ENCODE results near the gene GLYATL3. TPM values are rescaled to one million over a fixed set of nuclear protein-coding genes. Genes with fewer than 3 reads are reported as not detected.

The GLYATL3 gene
- total RNA-seq, 1 donor, result not detected

- H3K4me3 ChIP-seq (ENCODE audit: low read depth, low read length), result no peak overlapping the region
- DNase-seq (ENCODE audit: low read depth), result no peak
Observed at GRCh38 chr6:49530141-49530776, 30.5 kb downstream of the GLYATL3 start.

GRCh38 chr6:49531774-49532569 is 32.2 kb downstream of the GLYATL3 start:
- peak; percentile 72 for DNase-seq (ENCODE audit: low read depth)
- H3K4me3 ChIP-seq (ENCODE audit: low read depth, low read length), result peak overlapping the region; percentile 44
- TF ChIP-seq CTCF (IDR thresholded peaks at IDR 0.05; ENCODE audit: insufficient read depth, low read depth, low read length), result peak; percentile 67

More at GRCh38 chr6:49530141-49530776, 30.5 kb downstream of the GLYATL3 start:
- TF ChIP-seq CTCF (IDR thresholded peaks at IDR 0.05; ENCODE audit: insufficient read depth, low read depth, low read length), result no peak

DNA sequence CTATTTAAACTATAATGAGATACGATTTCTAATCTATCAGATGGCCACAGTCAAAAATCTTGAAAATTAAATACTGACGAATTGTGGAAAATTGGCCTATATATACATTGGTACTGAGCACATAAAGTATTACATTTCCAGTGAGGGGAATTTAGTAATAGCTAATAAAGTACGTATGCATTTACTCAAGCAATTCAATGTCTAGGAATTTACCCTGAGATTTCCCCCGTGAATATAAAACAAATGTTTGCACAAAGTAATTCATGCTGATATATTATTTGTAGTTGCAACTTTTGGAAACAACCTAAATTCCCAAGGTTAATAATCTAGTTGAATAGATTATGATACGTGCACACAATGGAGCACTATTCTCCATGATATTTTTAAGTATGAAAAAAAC is 36.1 kb downstream of the GLYATL3 start:
- no peak overlapping the region for H3K4me3 ChIP-seq (ENCODE audit: low read depth, low read length)
- DNase-seq (ENCODE audit: low read depth), result no peak
- no peak for TF ChIP-seq CTCF (IDR thresholded peaks at IDR 0.05; ENCODE audit: insufficient read depth, low read depth, low read length)

DNA sequence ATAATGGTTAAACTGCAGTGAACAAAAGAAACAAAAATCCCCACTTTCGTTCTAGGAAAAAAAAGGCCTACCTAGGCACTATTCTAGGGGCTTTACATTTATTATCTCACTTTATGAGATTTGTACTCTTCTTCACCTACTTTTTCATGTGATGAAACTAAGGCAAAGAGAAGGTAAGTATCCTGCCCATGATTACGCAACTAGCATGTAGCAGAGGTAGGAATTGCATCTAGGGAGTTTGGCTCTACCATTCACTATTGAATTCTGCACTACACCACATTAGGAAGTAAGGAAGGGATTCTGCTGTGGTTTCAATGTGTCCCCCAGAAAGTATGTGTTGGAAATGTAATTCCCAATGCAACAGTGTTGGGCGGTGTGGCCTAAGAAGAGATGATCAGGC is 39.4 kb downstream of the GLYATL3 start:
- no peak for TF ChIP-seq CTCF (IDR thresholded peaks at IDR 0.05; ENCODE audit: insufficient read depth, low read depth, low read length)
- no peak for DNase-seq (ENCODE audit: low read depth)
- H3K4me3 ChIP-seq (ENCODE audit: low read depth, low read length), result no peak overlapping the region

GRCh38 chr6:49540614-49541013 is 40.9 kb downstream of the GLYATL3 start:
- TF ChIP-seq CTCF (IDR thresholded peaks at IDR 0.05; ENCODE audit: insufficient read depth, low read depth, low read length), result no peak
- no peak for DNase-seq (ENCODE audit: low read depth)
- no peak overlapping the region for H3K4me3 ChIP-seq (ENCODE audit: low read depth, low read length)

GRCh38 chr6:49541210-49541724 is 41.5 kb downstream of the GLYATL3 start:
- no peak for TF ChIP-seq CTCF (IDR thresholded peaks at IDR 0.05; ENCODE audit: insufficient read depth, low read depth, low read length)
- peak; percentile 93 for DNase-seq (ENCODE audit: low read depth)

More at GRCh38 chr6:49541210-49541724, 41.5 kb downstream of the GLYATL3 start:
- no peak overlapping the region for H3K4me3 ChIP-seq (ENCODE audit: low read depth, low read length)

Data from fibroblast of villous mesenchyme (primary cell).